GM21381 (cell line): ENCODE data around the gene PRIMA1.
"Not testable (repeated sequence)": the region's sequence is repeated elsewhere in the genome, so short reads cannot be mapped to it uniquely, and the experiment has no call there.

Source experiments
- ATAC-seq: cut with Tn5 transposase; IDR thresholded peaks from one replicate; pipeline ENCODE4 v1.9.1; 2021; ENCODE audit warnings: mild to moderate bottlenecking, moderate library complexity; ENCODE audit not compliant: unreplicated experiment

The PRIMA1 gene

GRCh38 chr14:93788293-93788542, at the start of gene PRIMA1:
Gene PRIMA1, minus strand, starts transcription at chr14:93788485. Its CDS starts 767 bp downstream, at chr14:93787718.
- no peak for ATAC-seq

GRCh38 chr14:93834699-93835371, 46.5 kb upstream of the PRIMA1 start:
- no peak for ATAC-seq

- no peak for ATAC-seq
These were observed 44.4 kb upstream of the PRIMA1 start for GRCh38 chr14:93832665-93833064.

- ATAC-seq: no peak
These were observed 43.8 kb upstream of the PRIMA1 start for GRCh38 chr14:93832081-93832480.

GRCh38 chr14:93830753-93831461, 42.6 kb upstream of the PRIMA1 start:
- no peak for ATAC-seq

GRCh38 chr14:93829839-93830481, 41.7 kb upstream of the PRIMA1 start:
- ATAC-seq: no peak

GRCh38 chr14:93825235-93825553, 36.9 kb upstream of the PRIMA1 start:
- no peak for ATAC-seq

- ATAC-seq: no peak
These were observed 36.4 kb upstream of the PRIMA1 start for GRCh38 chr14:93824518-93825234.

GRCh38 chr14:93824076-93824475, 35.8 kb upstream of the PRIMA1 start:
- no peak for ATAC-seq

GRCh38 chr14:93821051-93821450, 32.8 kb upstream of the PRIMA1 start:
- no peak for ATAC-seq

- no peak for ATAC-seq
These were observed 30.6 kb upstream of the PRIMA1 start for GRCh38 chr14:93818857-93819256.

- ATAC-seq: no peak
These were observed 23.4 kb upstream of the PRIMA1 start for GRCh38 chr14:93811676-93812075.

- ATAC-seq: no peak
These were observed 22.7 kb upstream of the PRIMA1 start for GRCh38 chr14:93811020-93811419.

- not testable (repeated sequence) for ATAC-seq
These were observed 21.5 kb upstream of the PRIMA1 start for GRCh38 chr14:93809491-93810420.

GRCh38 chr14:93804654-93805053, 16.4 kb upstream of the PRIMA1 start:
- no peak for ATAC-seq

GRCh38 chr14:93803408-93804318, 15.4 kb upstream of the PRIMA1 start:
- no peak for ATAC-seq

GRCh38 chr14:93799989-93800921, 12.0 kb upstream of the PRIMA1 start:
- no peak for ATAC-seq

- ATAC-seq: no peak
These were observed 11.3 kb upstream of the PRIMA1 start for GRCh38 chr14:93799617-93799988.

- no peak for ATAC-seq
These were observed 9.3 kb upstream of the PRIMA1 start for GRCh38 chr14:93797536-93797935.
